Measurements from ENCODE around the gene KCNJ4.

GRCh38 chr22:38451864-38452263 lies 3.1 kb downstream of the KCNJ4 start:
- TF ChIP-seq FOSL2 (IDR thresholded peaks at IDR 0.05), result no peak
- no peak for TF ChIP-seq FOSL2 (CRISPR knock-in tag; IDR thresholded peaks at IDR 0.05)
- TF ChIP-seq USF2 (IDR thresholded peaks at IDR 0.05), result no peak
- no peak for TF ChIP-seq CTCF (IDR thresholded peaks at IDR 0.05)

Data from A549 (cell line).